ENCODE measurements around the gene CFAP97. TPM values are rescaled to one million over a fixed set of nuclear protein-coding genes. Genes with fewer than 3 reads are reported as not detected.

The CFAP97 gene
- total RNA-seq, 1 donor from 2014 or later: 26.2 TPM

DNA sequence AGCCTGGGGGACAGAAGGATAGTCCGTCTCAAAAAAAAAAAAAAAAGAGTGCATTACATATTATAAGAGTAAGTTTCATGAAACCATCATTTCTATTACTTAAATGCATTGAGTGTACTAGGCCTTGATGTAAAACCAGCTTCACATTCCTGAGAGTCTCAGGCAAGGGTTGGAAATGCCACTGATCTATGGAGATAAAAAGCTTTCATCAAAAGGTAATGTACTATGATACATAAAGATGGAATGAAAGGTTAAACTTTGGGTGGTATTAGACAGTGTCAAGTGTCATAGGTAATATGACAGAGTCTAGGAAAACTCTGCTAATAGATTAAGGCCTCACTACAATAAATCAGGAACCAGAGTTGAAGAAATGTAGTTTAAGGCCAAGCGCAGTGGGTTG lies 7.4 kb downstream of the CFAP97 start:
- no peak for DNase-seq

DNA sequence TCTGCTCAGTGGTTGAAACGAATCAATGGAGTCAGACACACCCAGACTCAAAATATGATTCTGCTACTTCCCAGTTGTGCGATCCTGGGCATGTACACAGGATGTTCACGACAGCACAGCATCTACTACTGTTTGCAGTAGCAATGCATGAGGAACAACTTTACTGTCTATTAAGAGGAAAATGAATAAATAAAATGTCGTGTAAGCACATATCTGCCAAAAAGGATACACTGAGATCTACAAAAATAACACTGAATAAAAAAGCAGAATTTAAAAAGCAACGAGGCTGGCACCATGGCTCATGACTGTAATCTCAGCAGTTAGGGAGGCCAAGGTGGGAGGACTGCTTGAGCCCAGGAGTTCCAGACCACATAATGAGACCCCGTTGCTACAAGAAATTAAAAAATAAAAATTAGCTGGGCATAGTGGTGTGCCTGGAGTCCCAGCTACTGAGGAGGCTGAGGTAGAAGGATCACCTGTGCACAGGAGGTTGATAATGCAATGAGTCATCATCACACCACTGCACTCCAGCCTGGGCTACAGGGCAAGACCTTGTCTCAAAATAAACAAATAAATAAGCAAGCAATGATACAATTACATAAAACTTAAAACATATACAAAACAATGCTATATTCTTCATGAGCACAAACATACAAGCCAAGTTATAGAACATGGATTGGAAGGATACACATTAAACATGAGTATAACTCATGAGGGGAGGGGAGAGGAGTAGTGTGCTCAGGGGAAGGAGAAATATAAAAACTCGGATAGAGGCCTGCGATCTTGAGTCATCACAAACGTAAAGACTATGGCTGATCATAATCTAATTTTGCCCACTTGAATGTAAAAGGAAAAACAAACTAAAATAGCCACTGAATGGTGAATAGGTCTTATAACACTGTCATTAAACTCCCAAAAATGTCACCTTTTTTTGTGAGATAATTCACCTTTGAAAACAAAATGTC lies 8.6 kb downstream of the CFAP97 start:
- DNase-seq: no peak

DNA sequence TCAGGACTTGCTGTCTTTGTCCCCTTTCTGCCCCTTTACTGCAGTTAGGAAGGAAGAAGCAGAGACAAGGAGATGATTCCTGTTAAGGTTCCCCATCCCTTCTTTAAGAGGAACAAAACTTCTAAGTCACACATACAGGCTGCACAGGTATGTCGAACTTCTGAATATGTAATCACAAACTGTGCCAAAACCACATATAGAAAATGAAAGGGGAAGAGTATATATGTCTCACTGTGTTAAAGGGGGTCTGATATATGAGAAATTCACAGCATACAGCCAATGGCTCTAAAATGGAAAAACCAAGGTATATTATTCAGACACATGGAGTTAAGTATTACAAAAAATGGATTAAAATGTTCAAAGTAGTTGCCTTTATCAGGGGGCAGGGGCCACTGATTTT lies 11.7 kb downstream of the CFAP97 start:
- no peak for DNase-seq

DNA sequence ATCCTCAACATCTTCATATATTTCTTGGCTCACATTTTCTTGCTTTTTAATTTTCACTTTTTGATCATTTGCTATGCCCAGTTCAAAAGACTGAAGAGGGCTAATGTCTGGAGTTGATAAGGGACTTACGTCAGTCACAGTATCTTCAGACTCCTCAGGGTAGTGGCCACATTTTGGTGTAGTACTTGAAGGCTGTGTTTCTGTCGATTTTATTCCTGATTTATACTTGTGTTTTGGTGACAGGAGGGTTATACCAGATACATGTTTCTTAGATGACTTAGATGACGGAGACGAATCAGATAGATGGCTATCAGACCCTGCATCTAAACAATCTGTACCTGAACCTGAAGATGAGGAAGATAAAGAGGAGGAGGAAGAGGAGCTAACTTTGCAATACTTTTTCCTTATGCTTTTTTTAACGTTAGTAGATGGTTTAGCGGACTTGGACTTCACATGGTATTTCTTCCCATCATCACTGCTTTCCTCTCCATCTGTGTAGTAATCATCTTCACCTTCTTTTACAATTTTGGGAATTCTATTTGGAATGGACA lies 13.4 kb downstream of the CFAP97 start:
- no peak for DNase-seq

DNA sequence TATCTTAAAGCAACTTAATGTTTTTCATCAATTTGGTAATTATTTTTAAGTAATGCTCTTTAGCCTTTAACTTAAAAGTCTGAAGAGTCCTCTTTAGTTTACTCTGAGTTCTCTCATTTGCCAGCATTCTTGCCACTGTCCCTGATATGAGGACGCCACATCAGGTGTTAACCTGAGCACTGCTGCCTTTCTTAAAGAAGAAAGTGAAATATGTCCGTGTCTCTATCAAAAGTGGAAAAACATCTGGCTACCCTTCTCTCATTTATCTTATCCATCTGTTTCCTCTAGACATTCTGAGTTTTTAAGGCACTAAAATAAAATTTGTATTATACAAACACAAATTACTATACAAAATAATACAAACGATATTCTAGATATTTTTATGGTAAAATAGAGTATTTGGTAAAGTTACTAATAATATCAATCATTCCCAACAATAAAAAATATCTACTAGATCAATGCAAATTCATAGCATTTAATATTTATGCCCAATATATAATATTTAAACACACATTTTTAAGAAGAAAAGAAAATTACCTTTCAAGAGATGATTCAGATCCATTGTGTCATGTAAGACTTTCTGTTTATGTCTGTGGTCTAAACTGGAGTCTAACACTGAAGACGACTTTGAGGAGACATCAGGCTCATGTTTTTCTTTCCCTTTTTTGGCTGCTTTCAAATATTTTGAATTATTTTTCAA lies 14.0 kb downstream of the CFAP97 start:
- no peak for DNase-seq

DNA sequence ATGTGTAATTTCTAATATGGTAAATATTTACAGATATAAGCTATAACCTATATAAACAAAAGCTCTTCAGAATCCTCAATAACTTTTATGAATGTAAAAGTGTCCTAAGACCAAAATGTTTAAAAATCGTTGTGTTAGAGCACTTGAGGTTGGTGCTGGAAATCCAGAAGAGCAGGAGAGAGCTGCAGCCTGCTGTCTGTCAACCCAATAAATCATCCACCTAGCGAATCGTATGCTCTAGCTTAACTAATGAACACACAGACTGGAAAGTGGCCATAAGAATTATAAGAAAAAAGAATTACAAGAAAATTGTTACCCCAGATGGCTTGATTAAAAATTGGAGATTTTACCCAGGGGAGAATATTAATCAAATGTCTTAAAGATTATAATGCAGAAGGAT lies 17.0 kb downstream of the CFAP97 start:
- no peak for DNase-seq

DNA sequence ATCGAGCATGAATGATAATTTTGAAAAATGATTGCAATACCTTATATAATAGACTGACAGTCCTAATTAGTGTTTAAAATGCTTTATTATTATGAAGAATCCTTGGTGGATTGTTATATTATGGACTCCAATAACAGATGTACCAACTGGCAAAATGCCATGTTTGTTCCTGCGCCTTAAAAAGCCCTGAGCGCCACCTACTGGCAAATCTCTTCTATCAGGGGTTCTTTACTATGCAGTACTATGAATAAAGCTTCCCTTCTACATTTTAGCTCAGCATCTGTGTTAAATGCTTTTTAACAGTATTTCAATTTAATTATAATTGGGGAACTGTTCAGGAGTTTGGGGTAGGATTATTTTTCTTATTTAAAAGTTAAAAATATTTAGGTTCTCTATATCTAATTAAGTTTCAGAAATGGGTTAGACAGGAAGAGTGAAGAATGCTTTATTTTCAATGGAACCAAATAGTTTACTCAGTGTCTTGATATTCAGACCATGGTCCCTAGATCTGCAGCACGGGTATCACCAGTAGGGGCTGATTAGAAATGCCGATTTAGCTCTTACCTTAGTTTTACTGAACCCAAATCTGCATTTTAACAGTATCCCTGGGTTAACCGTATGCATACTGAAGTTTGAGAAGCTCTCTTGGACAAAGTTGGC lies 20.0 kb downstream of the CFAP97 start:
- DNase-seq: peak; percentile 96

DNA sequence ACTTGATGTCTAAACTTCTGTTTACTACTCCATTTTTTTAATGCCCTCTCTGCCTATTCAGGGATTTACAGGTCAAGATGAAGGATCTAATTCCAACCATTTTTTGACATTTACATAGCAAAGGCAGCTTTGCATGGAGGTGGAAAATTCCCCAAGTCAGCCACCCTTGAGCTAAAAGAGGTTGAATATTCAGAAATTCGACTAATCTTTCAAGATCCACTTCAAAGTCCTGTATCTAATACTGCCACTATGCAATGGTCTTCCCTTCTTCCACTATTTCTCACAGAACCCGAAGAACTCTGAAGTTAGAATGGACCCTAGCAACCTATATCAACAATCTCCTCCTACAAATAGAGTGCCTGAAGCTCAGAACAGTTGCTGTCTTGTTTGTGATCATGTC lies 21.6 kb downstream of the CFAP97 start:
- no peak for DNase-seq

DNA sequence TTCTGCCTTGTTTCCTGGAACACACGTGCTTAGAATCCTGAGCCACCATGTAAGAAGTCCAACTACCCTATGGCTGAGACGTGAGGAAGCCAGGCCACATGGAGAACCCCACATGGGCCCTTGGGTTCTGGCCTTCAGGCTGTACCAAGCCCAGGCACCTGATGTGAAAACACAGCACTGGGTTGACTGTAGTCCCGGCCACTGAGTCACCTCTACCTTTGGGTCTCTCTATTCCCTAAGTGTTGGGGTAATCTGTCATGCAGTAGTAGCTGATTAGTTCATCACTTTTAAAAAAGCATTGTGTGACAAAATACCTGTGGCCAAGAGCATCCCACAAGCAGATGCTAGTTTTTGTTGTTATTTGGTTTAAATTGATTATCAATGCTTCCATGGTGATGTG lies 24.3 kb downstream of the CFAP97 start:
- no peak for DNase-seq

DNA sequence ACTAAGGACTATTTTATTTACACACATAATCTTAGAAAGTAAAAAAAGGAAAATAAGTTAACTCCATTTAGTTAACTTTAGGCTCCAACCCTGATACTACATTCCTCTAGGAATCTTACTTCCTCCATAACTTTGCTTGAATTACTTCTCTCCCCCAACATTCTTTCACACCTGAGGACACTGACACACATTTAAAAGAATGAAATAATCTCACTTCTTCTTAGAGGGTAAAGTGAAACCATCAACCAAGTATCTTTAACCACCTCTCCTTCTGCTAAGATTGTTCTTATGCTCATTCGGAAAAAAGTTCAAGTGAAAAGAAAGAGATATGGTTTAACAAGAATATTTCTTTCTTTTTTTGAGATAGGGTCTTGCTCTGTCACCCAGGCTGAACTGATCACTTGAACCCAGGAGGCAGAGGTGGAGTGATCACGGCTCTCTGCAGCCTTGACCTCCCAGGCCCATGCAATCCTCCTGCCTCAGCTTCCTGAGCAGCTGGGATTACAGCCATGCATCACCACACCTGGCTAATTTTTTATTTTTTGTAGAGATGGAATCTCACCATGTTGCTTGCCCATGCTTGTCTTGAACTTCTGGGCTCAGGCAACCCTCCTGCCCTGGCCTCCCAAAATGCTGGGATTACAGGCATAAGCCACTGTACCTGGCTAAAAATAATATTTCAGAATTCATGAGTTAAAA lies 32.3 kb downstream of the CFAP97 start:
- DNase-seq: no peak

DNA sequence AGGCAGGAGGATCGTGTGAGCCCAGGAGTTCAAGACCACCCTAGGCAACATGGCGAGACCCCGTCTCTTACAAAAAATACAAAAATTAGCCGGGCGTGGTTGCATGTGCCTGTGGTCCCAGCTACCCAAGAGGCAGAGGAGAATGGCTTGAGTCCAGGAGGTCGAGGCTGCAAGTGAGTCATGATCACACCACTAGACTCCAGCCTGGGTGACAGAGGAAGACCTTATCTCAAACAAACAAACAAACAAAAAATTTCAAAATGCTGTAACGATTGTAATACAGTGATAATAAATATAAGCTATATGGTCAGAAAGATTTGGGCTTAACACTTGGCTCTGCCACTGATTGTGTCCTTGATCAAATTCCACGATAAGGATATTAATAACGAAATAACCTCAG lies 36.6 kb downstream of the CFAP97 start:
- DNase-seq: no peak

DNA sequence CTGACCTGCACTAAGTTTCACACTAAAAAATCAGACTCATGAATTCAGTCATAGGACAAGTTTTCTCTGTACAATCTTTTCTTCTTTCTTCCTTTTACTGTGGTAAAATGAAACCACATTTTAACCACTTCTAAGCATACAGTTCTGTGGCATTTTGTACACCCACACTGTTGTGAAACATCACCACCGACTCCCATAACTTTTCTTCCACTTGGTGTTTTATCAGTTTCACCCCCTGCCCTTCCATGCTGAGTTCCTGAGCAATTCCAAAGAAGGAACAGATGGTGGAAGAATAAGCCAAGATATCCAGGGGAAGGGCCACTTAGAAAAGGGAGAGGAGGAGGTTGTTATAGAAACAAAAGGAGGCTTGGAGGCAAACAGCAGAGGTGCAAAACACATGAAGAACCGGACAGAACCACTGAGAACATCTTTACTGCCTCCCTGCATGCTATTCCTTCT lies 38.2 kb downstream of the CFAP97 start:
- no peak for DNase-seq

DNA sequence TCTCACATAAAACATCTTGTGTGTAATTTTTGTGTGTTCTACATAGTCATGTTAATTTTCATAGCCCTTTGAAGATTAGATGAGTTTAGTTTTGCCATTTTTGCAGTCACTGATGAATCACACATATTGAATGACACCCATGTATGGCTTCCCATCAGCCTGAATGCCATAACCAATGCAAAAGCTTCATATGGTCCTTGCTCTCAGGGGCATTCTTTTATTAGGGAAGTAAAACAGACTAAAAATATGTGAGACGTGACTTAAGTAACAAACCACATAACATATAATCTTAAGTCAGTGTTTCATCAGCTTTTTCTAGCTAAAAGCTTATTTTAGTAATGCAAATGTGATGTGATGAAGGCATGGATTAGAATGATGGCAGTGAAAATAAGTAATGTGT lies 52.5 kb downstream of the CFAP97 start:
- no peak for DNase-seq

DNA sequence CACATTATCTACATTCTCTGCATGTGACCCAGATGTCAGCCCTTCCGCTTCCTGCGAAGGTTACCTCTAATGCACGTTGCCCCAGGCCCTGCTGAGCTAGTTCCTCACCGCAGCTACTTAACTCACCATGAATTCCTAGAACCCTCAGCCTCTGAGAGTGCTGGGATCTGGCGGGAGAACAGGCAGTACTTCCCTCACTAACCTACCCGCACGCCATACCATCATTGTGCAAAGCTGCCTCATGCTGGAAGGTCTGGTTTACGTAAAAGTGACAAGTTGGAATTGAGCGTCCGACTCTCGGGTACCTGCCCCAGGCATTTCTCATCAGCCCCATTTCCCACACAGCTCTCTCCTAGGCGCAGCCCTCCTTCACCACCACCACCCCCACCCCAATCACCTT lies 54.4 kb downstream of the CFAP97 start:
- DNase-seq: no peak

DNA sequence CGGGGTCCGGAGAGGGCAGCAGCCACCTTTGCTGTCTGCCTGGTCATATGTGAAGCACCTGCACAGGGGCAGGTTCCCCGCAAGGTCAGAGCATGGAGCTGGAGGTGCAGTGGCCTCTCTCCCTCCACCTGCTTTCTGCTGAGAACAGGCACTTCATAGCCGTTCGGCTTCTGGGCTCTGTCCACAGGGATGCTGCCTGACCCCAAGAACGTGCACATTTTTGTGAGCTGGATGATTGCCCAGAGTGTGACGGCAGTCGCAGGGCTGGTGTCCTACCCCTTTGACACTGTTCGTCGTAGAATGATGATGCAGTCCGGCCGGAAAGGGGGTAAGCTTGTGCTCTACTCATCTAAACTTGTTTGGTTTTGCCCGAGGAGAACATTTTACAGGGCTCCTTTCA lies 58.2 kb downstream of the CFAP97 start:
- DNase-seq: no peak

DNA sequence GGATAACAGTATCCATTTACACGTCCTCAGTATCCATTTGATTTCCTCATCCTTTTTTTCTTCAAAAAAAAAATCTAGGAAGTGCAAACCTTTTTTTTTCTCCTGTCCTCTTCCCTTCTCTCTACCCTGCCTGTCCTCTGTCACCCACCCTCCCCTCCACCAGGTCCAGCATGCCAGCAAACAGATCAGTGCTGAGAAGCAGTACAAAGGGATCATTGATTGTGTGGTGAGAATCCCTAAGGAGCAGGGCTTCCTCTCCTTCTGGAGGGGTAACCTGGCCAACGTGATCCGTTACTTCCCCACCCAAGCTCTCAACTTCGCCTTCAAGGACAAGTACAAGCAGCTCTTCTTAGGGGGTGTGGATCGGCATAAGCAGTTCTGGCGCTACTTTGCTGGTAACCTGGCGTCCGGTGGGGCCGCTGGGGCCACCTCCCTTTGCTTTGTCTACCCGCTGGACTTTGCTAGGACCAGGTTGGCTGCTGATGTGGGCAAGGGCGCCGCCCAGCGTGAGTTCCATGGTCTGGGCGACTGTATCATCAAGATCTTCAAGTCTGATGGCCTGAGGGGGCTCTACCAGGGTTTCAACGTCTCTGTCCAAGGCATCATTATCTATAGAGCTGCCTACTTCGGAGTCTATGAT lies 59.1 kb downstream of the CFAP97 start:
- no peak for DNase-seq

DNA sequence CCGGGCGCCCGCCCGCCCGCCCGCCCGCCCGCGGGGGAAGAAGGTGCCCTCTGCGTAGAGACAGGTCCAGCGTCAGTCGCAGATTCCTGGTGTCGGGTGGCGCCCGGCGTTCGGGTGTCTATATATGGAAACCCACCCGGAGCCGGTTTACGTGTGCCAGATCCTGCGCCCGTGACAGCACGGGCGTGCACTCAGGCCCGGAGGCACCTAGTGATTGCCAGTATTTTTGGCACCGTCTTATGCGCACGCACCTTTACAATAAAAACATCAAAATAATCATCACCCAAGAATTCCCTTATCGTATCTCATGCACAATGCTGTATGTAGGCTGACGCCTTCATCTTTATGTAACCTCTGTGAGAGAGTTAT lies 60.2 kb downstream of the CFAP97 start:
- peak; percentile 38 for DNase-seq

DNA sequence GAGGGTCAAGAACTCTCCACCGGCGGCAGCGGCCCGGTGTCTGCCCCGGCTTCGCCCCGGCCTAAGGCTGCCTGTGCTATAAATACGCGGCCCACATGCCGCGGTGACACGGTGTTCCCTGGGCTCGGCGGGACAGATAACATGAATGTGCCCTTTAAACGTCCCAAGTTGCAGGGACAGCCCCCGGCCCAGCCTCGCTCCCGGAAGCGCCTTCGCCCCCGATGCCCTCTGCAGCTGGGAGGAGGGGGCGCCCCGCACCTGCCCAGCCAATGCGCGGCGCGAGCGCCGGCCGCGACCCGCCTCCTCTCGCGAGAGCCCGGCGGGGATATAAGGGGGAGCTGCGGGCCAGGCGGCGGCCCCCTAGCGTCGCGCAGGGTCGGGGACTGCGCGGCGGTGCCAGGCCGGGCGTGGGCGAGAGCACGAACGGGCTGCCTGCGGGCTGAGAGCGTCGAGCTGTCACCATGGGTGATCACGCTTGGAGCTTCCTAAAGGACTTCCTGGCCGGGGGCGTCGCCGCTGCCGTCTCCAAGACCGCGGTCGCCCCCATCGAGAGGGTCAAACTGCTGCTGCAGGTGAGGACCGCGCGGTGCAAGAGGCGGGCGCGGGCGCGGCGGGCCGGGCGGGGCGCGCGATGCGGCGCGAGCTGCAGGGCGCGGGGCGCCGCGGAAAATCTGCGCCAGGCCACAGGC lies 60.7 kb downstream of the CFAP97 start, which contains the start of gene SLC25A4:
SLC25A4 (plus strand) TSS at position 355 of the 689 bp plus-strand sequence; CDS start at position 462, 107 bp downstream.
- DNase-seq: peak; percentile 83

DNA sequence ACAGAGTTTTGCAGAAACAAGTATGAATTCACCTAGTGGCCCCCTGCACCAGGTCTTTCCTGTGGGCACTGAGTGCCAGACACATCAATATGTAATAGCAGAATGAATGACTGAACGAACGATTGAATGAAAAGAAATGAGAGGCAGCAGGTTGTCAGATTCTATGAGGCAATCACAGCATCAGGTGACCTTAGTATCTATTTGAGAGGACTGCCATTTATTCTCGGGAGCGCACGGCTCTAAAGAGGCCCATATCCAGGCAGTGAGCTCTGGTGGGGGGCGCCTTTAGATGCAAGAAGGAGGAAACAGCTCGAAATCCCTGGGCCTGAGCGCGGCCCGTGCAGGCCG lies 61.3 kb downstream of the CFAP97 start:
- no peak for DNase-seq

DNA sequence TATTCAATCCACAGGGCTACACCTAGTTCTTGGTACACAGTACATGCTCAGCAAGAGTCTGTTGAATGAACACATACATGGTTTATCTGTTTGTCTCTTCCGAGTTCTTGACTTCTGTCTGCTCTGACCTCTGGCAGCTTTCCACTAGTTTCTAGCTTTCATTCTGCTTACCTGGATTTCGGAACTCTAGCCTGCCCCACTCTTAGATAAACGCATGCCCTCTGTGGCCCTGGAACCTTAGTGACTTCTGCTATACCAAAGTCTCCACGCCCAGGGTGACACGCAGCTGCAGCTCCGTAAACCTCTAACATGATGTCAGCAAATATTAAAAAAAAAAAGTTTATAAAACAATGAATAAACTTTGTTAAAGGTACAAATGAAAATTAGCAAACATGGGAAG lies 62.0 kb downstream of the CFAP97 start:
- no peak for DNase-seq

DNA sequence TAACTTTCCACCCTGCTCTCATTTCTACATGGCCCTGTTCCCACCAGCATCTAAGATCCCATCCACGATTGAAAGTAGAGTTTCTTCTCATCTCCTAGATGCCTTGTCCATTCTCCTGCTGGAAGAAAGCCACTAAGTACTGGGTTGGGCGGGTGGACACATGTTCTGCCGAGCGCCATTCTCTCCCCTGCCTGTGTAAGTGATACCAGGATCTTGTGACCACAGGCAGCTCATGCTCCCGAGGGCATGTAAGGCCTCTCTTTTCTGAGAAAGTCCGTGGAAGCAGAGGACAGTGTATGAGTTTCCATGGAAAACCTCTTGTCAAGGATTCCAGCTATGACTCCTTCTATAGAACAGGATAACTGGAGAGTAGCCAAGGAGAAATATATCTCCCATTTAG lies 64.1 kb downstream of the CFAP97 start:
- no peak for DNase-seq

All from dermis blood vessel endothelial cell (primary cell).